H9 (cell line): Measurements from ENCODE around the gene RALA. TPM values are rescaled to one million over a fixed set of nuclear protein-coding genes. Genes with fewer than 3 reads are reported as not detected.

Source experiments
- DNase-seq: peaks from one replicate; pipeline ENCODE4 v3.0.0-alpha.2; 2017
- H2AFZ ChIP-seq: one replicate; pipeline ENCODE4 v1.6.1; 2013; ENCODE audit warnings: mild to moderate bottlenecking, low read length, control low read depth, moderate library complexity
- H2AK5ac ChIP-seq: 2 replicates; pipeline ENCODE4 v1.6.1; 2013; ENCODE audit warnings: low read length, control low read depth, mixed read lengths; ENCODE audit not compliant: insufficient read length
- H2BK120ac ChIP-seq: one replicate; pipeline ENCODE4 v1.6.1; 2013; ENCODE audit warnings: low read depth, mild to moderate bottlenecking, low read length, control low read depth, inconsistent platforms; ENCODE audit not compliant: poor library complexity, severe bottlenecking
- H2BK12ac ChIP-seq: 2 replicates; pipeline ENCODE4 v1.6.1; 2013; ENCODE audit warnings: low read length, control low read depth, mixed read lengths, low read depth; ENCODE audit not compliant: insufficient read length
- H2BK15ac ChIP-seq: 2 replicates; pipeline ENCODE4 v1.6.1; 2013; ENCODE audit warnings: low read depth, low read length, control low read depth
- H2BK20ac ChIP-seq: one replicate; pipeline ENCODE4 v1.6.1; 2013; ENCODE audit warnings: low read depth, mild to moderate bottlenecking, low read length, control low read depth, inconsistent platforms; ENCODE audit not compliant: poor library complexity, severe bottlenecking
- H2BK5ac ChIP-seq: 2 replicates; pipeline ENCODE4 v1.6.1; 2013; ENCODE audit warnings: low read length, control low read depth, mixed read lengths; ENCODE audit not compliant: insufficient read length
- H3K14ac ChIP-seq: 2 replicates; pipeline ENCODE4 v1.6.1; 2013; ENCODE audit warnings: low read length, control low read depth; ENCODE audit not compliant: insufficient read depth
- H3K18ac ChIP-seq: 2 replicates; pipeline ENCODE4 v1.6.1; 2013; ENCODE audit warnings: low read depth, mild to moderate bottlenecking, mixed read lengths, low read length, control low read depth; ENCODE audit not compliant: insufficient read length
- H3K23ac ChIP-seq: 2 replicates; pipeline ENCODE4 v1.6.1; 2013; ENCODE audit warnings: low read length, control low read depth, mixed read lengths, low read depth; ENCODE audit not compliant: insufficient read length
- H3K23me2 ChIP-seq: 2 replicates; pipeline ENCODE4 v1.6.1; 2013; ENCODE audit warnings: low read depth, mild to moderate bottlenecking, mixed read lengths, low read length, control low read depth; ENCODE audit not compliant: insufficient read length, poor library complexity, severe bottlenecking
- H3K27ac ChIP-seq: 2 replicates; pipeline ENCODE4 v1.5.1; 2013; ENCODE audit warnings: low read length, control low read depth, mixed read lengths, low read depth; ENCODE audit not compliant: insufficient read length
- H3K27me3 ChIP-seq: 2 replicates; pipeline ENCODE4 v1.6.1; 2013; ENCODE audit warnings: low read length, control low read depth, inconsistent platforms; ENCODE audit not compliant: insufficient read depth
- H3K4ac ChIP-seq: 2 replicates; pipeline ENCODE4 v1.6.1; 2013; ENCODE audit warnings: low read depth, mild to moderate bottlenecking, control low read depth, inconsistent platforms, low read length, moderate library complexity
- H3K4me1 ChIP-seq: 2 replicates; pipeline ENCODE4 v1.6.1; 2013; ENCODE audit warnings: low read length, control low read depth, inconsistent platforms; ENCODE audit not compliant: insufficient read depth
- H3K4me2 ChIP-seq: 2 replicates; pipeline ENCODE4 v1.6.1; 2013; ENCODE audit warnings: low read length, control low read depth, mixed read lengths; ENCODE audit not compliant: insufficient read length, insufficient read depth
- H3K56ac ChIP-seq: 2 replicates; pipeline ENCODE4 v1.6.1; 2013; ENCODE audit warnings: low read depth, mild to moderate bottlenecking, mixed read lengths, low read length, control low read depth; ENCODE audit not compliant: insufficient read length
- H3K79me1 ChIP-seq: 2 replicates; pipeline ENCODE4 v1.6.1; 2013; ENCODE audit warnings: low read depth, mild to moderate bottlenecking, moderate library complexity, low read length, control low read depth, inconsistent platforms; ENCODE audit not compliant: insufficient read depth, poor library complexity, severe bottlenecking
- H3K79me2 ChIP-seq: 2 replicates; pipeline ENCODE4 v1.6.1; 2013; ENCODE audit warnings: low read length, control low read depth, inconsistent platforms; ENCODE audit not compliant: insufficient read depth
- H3K9ac ChIP-seq: 2 replicates; pipeline ENCODE4 v1.6.1; 2013; ENCODE audit warnings: low read length, control low read depth, mixed read lengths; ENCODE audit not compliant: insufficient read length; ENCODE audit errors: extremely low read depth
- H3K9me3 ChIP-seq: one replicate; pipeline ENCODE4 v1.6.1; 2013; ENCODE audit warnings: low read depth, low read length, inconsistent platforms; ENCODE audit not compliant: control insufficient read depth
- H3T11ph ChIP-seq: one replicate; pipeline ENCODE4 v1.6.1; 2013; ENCODE audit warnings: mild to moderate bottlenecking, low read length, control low read depth, inconsistent platforms
- H4K20me1 ChIP-seq: one replicate; pipeline ENCODE4 v1.6.1; 2013; ENCODE audit not compliant: control insufficient read depth, insufficient read length, insufficient read depth
- H4K5ac ChIP-seq: 2 replicates; pipeline ENCODE4 v1.6.1; 2013; ENCODE audit warnings: low read depth, mild to moderate bottlenecking, mixed read lengths, low read length, control low read depth; ENCODE audit not compliant: insufficient read length
- H4K8ac ChIP-seq: replicated peaks from 2 replicates; pipeline ENCODE4 v1.6.1; 2013; ENCODE audit warnings: low read length, control low read depth, mixed read lengths, low read depth; ENCODE audit not compliant: insufficient read length
- H4K91ac ChIP-seq: 2 replicates; pipeline ENCODE4 v1.6.1; 2013; ENCODE audit warnings: low read depth, mild to moderate bottlenecking, moderate library complexity, mixed read lengths, low read length, control low read depth; ENCODE audit not compliant: insufficient read length
- H3K27ac Mint-ChIP-seq, 3 experiments: 2 replicates in 2 of 3; 3 replicates in 1 of 3; pipeline ENCODE4 v1.8.0; 2020 to 2021; ENCODE audit warnings: mixed read lengths in 3 of 3, mild to moderate bottlenecking in 1 of 3, moderate library complexity in 1 of 3
- H3K27me3 Mint-ChIP-seq: 2 replicates; pipeline ENCODE4 v1.8.0; 2021; ENCODE audit warnings: low read depth, mild to moderate bottlenecking, moderate library complexity, mixed read lengths
- H3K36me3 Mint-ChIP-seq, 3 experiments: 2 replicates in 2 of 3; 3 replicates in 1 of 3; pipeline ENCODE4 v1.8.0; 2020 to 2021; ENCODE audit warnings: low read depth in 3 of 3, mixed read lengths in 3 of 3; ENCODE audit not compliant: insufficient read depth in 1 of 3
- H3K4me1 Mint-ChIP-seq, 2 experiments: 2 replicates each; pipeline ENCODE4 v1.8.0; 2020; ENCODE audit warnings: mixed read lengths in 2 of 2
- H3K4me3 Mint-ChIP-seq, 2 experiments: 2 replicates in 1 of 2; 3 replicates in 1 of 2; pipeline ENCODE4 v1.8.0; 2020 to 2021; ENCODE audit warnings: mild to moderate bottlenecking in 2 of 2, mixed read lengths in 2 of 2, moderate library complexity in 1 of 2
- H3K9me3 Mint-ChIP-seq, 2 experiments: 2 replicates in 1 of 2; 3 replicates in 1 of 2; pipeline ENCODE4 v1.8.0; 2020; ENCODE audit warnings: mild to moderate bottlenecking in 2 of 2, mixed read lengths in 2 of 2, moderate library complexity in 1 of 2
- CTCF ChIP-seq: fragments of 200-600 bp; sonication (generic); conservative IDR thresholded peaks from 3 replicates; pipeline ENCODE4 v1.8.0; 2021; ENCODE audit warnings: antibody characterized with exemption, mild to moderate bottlenecking
- WGBS: extraction: QIAGEN DNeasy Blood & Tissue Kit; methylation state at CpG from one replicate; pipeline ENCODE4 v1.1.7; 2013; ENCODE audit warnings: missing lambda C conversion rate, low lambda C conversion rate, mixed read lengths; ENCODE audit not compliant: insufficient read length; ENCODE audit errors: extremely low coverage; 5-methylcytosine and 5-hydroxymethylcytosine counted together
- total RNA-seq: library from RNA; stranded (reverse); gene quantifications from 2 replicates; pipeline ENCODE4 v1.2.1, GENCODE V29; 2021

The RALA gene
- total RNA-seq, 1 experiment from 2014 or later = 57.5 TPM

DNA sequence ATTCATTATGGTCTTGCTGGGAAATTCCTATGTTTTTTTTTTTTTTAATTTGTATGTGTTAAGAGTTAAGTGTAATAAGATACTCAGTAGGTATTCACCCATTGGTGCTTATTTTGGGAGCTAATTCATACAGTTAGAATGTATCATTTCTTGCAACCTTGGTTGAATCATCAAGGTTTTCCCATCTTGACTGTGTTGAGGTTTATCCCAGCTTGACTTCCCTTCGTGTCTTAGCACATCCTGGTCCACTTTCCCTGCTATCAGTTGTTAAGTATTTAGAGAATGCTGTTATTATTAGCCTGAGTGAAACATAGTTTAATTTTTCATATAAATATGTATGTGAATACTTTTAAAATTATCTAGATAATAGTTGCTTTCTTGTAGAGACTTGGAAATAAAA is 20.8 kb downstream of the RALA start:
- Histone ChIP-seq H4K5ac (no peak overlapping the region), H3K18ac (no peak overlapping the region), H4K91ac (no peak overlapping the region), H4K8ac (no peak overlapping the region), H3K23ac (no peak overlapping the region), H3K9me3 (no peaks in the 10 kb centered on the region), H2AFZ (no peak overlapping the region), H3K56ac (no peak overlapping the region), H3K4me2 (no peak overlapping the region), H3K79me1 (peaks cover 2% of the 10 kb centered on the region), H3K4ac (no peak overlapping the region), H2BK12ac (no peak overlapping the region), H2BK120ac (no peak overlapping the region), H2BK15ac (no peak overlapping the region), H2BK5ac (no peak overlapping the region), H2BK20ac (no peak overlapping the region), H3K14ac (no peak overlapping the region), H4K20me1 (no peaks in the 10 kb centered on the region), H2AK5ac (no peak overlapping the region), H3K27ac (no peak overlapping the region), H3K23me2 (no peaks in the 10 kb centered on the region), H3K4me1 (peaks cover 6% of the 10 kb centered on the region; the same call in 1 of the 2 replicates), H3K27me3 (no peaks in the 10 kb centered on the region), H3T11ph (no peak overlapping the region), H3K79me2 (peaks cover 12% of the 10 kb centered on the region; the same call in 1 of the 2 replicates), H3K9ac (no peak overlapping the region)
- no peak for TF ChIP-seq CTCF
- Mint-ChIP-seq H3K27ac (peak overlapping the region in 1 of 3 experiments; percentile 39; a peak in 2 of 7 replicates), H3K9me3 (no peaks in the 10 kb centered on the region), H3K4me3 (no peak overlapping the region), H3K27me3 (no peaks in the 10 kb centered on the region), H3K4me1 (peaks cover 36 to 37% of the 10 kb centered on the region in 2 experiments), H3K36me3 (peaks cover 0 to 6% (median 3%) of the 10 kb centered on the region in 3 experiments; a peak in 3 of 7 replicates)
- no CpG with 5 or more reads among the region's 1 CpG for WGBS
- DNase-seq = no peak
